ENCODE data around the gene LRRC49.

Gene LRRC49

DNA sequence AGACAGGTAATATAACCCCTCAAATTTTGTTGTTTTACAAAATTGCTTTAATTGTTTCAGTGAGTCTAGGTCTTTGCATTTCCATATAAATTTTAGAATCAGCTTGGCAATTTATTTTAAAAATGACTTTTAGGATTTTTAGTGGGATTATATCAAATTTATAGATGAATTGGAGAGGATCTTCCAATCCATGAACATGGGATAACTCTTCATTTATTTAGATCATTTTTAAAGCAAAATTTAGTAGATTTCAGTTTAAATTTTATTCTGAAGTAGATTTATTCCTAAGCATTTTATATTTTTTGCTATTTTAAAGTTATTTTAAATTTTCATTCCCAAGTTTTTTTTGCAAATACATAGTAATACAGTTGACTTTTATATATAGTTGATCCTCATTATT, 164.5 kb downstream of the LRRC49 start:
- DNase-seq = no peak

DNA sequence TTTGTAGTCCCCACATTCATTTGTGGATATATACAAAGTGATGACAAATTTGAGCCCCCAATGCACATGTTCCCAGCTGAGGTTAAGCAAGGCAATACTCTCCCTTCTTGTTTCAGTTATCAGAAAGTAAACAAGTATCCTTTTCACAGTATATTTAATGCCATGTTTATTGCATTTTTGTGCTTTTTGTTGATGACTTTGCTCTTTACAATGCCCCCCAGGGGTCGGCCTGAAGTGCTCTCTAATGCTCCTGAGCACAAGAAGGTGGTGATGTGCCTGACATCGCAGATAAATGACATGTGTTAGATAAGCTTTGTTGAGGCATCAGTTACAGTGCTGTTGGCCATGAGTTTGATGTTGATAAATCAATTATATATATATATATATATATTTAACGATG, 165.0 kb downstream of the LRRC49 start:
- no peak for DNase-seq

DNA sequence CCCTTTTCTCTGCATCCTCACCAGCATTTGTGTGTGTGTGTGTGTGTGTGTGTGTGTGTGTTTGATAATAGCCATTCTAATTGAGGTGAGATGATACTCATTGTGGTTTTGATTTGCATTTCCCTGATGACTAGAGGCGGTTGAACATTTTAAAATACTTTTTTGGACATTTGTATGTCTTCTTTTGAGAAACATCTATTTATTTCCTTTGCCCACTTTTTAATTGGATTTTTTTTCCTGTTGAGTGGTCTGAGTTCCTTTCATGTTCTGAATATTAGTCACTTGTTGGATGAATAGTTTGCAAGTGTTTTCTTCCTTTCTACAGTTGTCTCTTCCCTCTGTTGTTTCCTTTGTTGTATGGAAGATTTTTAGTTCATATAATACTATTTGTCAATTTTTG, 168.4 kb downstream of the LRRC49 start:
- no peak for DNase-seq

DNA sequence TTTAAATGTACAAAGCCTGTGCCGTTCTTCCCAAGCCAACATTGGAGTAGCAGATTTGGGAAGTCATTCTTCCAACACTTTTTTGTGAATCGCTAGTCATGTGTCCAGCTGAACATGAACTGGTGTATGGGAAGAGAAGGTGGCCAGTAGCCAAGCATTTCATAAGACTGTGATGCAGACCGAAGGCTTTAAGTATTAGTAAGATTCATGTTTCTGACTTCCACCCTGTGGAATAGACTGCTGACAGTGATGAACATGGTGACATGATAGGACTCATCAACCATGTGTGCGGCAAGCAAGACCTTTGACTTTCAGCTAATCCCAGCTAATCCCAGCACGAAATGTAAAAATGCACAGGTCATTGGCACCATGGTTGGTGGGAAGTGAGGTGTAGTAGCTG, 174.4 kb downstream of the LRRC49 start:
- DNase-seq = no peak

DNA sequence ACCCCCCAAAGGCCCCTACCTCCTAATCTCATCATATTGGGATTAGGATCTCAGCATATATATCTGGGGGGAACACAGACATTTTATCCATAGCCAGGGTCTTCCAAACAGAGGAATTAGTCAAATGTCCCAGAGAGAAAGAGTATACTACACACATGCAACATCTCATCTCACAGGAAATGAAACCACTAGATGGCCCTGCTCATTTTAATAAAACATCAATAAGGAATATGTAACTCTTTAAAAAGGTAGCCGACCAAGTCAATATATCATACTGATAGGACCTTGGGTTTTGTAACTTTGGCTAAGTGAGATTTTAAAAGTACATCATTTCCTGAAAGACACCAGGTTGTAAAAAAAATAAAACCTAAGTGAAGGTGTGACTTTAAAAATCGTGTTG, 177.1 kb downstream of the LRRC49 start:
- DNase-seq = no peak

DNA sequence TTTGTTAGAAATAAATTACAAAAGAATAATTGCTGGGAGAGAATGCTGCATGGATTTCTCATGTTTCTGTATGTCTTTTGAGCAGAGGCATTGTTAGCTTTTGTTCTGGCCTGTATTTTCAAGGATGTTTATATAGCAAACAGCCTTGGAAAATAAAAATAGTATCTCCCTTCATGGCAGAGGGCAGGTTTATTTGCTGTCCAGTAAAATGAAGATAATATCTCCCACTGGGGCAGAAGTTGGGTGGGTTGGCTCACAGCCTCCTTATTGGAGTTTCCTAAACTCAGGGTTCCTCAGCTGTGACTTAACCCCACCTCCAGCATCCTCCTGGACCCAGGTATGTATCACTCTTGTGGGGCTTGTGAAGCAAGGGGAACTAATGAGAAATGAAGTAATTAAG, 178.9 kb downstream of the LRRC49 start:
- DNase-seq = no peak

DNA sequence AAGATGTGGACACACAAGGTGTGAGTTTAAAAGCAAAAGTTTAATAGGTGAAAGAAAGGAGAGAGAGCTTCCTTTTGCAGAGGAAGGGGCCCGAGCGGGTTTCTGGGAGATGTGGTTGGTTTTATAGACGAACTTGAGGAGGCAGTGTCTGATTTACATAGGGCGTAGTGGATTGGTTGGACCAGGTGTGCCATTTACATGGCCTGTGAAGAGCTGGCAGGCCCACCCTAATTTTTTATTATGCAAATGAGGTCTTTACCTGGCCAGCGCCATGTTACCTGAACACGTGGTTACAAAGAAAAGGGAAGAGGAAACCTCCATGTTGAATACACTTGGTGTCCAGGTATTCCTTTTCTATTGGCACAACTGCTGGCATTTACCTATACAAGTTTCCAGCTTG, 179.8 kb downstream of the LRRC49 start:
- DNase-seq = no peak

DNA sequence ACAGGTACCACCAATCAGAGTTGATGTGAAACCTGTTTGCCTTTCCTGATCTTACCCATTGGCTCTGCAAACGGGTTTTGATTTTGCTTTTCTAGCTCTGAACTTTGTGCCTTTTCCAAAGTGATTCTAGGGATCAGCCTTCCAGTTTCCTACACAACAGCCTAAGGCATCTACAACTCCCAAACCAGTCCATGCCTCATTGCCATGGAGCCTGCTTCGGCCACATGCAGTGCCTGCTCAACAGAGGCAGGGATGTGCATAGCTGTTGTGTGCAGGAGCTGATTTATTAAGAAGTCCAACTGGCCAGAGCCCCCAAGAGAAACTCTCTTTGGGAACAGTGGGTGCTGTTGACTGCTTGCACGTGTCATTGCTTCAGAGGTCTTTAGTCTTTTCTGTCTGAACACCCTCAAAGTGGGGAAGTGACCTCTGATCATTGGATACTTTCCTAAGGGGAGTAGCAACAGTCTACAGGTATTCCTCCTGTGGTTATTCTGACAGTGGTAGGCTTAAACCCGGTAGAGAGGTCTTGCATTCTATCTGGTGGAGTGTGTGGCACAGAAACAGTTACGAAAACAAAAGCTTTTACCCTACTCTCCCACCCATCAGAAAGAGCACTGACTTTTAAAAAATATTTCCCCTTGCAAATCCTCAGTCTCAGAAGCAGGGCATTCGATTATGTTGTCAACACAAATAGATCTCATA, 186.0 kb downstream of the LRRC49 start:
- no peak for DNase-seq

DNA sequence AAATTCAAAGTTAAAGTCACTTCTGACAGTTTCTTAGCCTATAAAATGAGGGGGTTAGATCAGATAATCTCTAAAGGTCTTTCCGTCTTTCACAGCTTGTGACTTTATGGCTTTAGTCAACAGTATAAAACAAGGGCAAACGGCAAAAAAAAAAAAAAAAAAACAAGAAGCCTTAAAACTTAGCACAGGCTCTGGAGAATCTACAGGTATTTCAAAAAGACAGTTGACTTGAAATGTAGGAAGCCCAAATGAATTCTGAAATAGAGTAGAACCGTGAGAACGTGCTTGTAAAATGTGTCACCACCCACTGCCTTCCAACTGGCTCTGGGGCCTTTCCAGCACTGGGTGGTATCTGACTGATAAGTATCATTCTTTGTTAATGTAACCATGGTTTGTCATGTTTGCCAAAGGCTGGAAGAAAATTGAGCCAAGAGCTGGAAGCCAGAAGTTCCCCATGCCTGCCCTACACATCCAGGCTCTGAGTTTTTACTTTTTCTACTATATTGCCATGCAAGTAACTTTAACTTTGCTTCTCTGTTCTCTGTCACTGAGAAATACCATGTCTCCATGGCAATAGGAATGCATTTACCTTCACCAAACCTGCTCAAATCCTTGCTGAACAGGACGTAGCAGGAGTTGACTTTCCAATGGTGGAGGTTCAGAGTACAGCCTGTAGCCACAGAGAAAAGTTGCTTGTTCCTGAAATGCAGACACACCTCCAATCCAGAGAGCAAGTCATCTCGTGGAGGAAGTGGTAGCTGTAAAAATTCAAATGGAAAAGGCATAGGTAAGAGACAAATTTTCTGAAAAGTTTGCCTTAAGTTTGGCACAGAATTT, 186.8 kb downstream of the LRRC49 start:
- no peak for DNase-seq

DNA sequence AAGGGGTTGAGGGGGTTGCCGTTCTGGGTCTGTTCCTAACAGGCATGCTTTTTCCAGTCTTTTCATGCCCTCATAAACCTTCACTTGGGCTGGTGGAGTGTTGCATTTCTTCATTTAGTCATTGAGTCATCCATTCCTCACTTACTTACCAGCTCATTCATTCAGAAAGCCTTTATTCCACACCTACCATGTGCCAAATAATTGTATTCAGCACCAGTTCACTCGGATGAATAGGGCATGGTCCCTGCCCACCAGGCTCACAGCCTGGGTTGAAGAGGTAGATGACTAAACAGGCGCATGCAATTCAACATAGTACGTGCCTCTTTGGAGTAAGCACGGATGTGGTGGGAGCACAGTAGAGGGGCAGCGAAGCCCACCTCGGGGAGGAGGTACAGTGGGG, 187.5 kb downstream of the LRRC49 start:
- DNase-seq = no peak

DNA sequence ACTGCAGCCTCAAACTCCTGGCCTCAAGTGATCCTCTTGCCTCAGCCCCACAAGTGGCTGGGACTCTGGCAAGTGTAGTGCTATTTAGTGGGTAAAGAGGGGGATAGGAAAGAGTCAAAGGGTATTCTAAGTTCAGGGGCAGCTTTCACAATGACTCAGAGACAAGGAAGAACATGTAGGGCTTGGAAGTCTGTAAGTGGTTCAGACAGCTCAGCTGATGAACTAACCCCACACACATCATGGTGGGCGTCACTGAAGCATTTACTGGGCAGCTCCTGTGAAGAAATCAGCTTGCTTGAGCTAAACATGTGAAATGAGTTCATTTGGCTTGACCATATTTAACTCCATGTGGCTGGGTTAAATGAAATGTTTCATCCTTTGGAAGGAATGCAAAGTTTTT, 188.1 kb downstream of the LRRC49 start:
- no peak for DNase-seq

DNA sequence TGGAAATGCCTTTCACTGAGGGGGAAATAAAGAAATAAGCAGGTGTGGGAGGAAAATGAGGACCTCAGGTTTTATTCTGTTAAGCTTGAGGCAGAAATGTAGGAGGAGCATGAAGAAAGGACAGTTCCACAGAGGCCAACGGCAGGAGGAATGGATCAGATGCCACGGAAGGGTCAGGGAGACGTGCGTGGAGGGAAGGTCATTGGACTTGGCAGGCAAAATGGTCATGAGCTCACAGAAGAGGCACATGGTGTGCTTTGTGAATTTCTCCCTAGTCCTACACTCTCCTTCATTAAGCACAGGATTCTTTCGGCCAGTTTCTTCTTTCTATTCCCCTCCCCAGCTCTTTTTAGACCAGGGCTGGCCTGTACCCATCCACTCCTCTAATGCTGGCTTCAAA, 190.2 kb downstream of the LRRC49 start:
- no peak for DNase-seq

DNA sequence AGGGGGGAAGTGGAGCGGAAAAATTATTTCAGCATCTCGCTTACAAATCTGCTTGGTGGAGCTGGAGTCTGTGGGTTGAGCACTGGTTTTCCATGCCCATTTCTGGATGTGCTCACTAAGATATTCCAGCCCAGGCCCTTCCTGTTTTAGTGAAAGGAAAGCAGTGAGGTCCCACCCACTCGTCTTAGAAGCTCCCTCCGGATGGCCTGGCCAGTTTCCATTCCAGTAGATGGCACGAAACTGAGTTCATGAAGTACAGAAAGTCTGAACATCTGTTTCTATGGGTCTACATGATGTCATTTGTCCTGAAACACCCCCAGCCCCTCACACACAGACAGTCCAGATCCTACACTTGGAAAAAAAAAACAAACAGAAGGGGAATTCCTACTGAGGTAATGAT, 190.7 kb downstream of the LRRC49 start:
- no peak for DNase-seq

DNA sequence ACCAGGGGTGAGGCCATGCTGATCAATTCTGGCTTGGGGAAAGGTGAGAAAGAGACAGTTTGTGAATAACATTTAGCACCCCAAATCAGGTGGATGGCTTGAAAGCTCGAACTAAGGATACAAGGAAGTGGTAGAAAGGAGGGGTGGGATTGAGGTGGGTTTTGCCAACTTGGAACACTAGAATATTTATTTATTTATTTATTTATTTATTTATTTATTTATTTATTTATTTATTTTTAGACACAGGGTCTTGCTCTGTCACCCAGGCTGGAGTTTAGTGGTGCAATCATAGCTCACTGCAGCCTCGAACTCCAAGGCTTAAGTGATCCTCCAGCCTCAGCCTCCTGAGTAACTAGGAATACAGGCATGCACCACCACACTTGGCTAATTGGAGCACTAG, 191.6 kb downstream of the LRRC49 start:
- DNase-seq = no peak

DNA sequence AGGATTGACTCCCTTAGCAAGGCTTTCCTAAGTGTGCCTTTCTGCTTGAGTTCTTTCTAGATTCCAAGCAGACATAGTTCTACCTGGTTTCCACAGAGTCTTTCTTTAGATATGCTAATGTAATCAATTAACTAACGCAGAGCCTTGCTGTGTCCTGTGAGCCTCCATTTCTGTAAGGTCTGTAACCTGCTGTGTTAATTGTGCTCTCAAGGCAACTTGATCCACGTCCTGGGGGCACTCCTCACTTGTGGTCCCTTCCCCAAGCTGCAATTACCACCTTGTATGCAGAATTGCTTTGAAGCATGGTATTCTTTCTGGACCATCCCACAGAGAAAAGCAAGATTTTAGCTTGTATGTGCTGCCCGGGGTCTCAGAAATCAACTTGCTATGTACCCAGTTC, 193.2 kb downstream of the LRRC49 start:
- no peak for DNase-seq

DNA sequence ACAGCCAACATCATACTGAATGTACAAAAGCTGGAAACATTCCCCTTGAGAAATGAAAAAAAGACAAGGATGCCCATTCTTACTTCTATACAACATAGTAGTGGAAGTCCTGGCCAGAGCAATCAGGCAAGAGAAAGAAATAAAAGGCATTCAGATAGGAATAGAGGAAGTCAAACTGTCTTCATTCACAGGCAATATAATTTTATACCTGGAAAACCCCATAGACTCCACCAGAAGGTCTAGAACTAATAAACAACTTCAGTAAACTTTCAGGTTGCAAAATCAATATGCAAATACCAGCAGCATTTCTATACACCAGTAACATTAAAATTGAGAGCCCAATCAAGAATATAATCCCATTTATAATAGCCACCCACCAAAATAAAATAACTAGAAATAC, 195.5 kb downstream of the LRRC49 start:
- no peak for DNase-seq

DNA sequence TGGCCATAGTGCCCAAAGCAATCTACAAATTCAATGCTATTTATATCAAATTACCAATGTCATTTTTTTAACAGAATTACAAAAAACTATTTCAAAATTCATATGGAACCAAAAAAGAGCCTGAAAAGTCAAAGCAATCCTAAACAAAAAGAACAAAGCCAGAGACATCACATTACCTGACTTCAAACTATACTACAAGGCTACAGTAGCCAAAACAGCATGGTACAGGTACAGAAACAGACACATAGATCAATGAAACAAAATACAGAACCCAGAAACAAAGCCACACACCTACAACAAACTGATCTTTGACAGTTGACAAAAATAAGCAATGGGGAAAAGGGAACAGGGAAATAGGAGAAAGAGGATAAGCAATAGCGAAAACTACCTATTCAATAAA, 196.1 kb downstream of the LRRC49 start:
- no peak for DNase-seq

DNA sequence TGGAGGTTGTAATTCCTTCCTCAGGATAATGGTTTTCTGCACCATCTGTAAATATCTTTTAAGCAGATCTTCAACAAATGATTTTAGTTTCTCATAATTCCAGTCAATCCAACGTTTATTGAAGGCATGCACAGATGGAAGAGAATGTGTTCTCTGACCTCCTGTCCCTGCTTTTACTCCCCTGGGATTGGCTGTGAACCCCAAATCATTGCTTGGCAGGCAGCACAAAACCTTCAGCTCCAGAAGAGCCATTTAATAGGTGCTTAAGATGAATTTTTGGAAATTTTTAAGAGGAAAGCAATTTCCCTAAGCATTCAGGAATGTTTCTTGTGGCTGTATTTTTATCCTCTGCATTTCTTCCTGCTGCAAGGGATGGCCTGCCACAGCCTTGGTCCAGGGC, 197.2 kb downstream of the LRRC49 start:
- DNase-seq = no peak

DNA sequence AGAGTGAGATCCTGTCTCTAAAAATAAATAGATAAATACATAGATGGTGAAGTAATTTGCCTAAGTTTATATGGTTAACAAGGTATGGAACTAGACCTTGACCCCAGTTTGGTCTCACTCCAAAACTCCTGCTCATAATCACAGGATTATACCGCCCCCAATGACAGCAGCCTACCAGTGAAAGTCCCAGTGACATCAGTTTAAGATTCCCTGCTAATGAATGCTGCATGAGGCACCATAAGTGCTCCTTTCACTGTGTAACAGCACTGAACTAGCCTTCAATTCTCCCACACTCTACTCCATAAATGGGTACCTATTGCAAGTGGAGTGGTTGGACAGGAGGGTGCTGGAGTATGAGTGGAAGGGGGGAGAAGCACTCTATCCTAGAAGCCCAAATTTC, 199.0 kb downstream of the LRRC49 start:
- DNase-seq = no peak

DNA sequence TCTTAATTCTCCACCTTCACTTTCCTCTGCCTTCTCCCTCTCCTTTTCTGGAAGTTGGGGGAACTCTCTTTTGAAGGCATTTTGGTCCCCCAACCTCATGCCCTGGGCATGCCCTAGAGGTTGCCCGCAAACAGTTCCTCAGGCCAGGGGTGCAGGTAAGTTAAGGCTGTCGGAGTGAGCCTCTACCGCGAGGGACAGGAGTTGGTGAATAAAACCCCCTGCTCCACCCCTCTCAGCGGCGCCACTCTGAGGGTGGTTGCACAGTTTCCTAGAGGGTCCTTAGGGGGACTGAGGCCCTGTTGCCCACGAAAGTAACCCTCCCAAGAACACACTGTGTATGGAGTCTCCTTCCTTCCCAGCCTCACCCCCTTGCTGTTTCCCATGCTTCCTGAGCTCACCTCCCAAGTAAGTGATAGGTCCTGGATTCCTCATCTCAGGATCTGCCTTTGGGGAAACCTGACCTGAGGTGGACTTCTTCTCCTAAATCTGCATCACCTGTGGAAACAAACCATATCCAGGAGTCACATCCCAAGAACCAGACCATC, 199.5 kb downstream of the LRRC49 start:
- DNase-seq = no peak

DNA sequence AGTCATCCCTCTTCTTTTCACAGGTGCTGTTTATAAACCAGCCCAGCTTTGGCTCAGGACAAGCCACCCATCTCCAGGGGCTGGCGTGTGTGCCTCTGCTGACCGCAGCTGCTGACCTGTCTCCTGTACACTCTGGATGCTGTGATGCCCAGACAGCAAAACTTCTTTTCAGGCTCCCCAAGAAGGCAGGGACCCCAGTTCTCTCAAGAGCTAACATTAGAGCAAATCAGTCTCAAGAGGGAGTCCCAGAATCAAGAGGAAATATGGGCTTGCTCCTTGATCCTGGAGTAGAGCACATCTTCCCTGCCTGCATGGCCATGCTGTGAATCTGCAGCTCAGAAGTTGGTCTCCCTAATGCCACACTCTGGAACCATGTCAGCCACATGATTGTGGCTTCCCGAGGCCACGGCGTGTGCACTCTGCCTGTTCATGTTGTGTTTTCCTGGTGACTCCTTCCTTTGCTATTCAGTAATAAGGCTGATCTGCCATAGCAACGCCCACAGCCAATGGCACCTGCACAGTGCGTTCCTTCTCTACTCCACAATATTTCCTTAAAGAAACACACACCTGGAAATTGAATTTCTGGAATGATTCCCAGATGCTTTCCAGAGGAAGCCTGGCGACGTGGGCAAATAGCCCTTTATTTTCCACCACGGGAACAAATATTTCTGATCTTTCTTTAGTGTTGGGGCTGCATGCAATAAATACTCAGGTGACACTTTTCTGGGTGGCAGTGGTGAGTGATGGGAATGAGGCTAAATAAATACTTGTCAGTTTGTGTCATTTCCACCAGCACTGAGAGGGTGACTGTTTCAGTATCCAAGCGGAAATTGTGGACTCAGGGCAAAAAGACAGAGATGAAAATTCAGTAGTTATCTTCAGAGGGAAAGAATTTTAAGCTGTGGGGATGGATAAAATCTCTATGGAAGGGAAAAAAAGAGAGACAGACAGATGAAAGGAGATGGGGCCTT, 200.7 kb downstream of the LRRC49 start:
- DNase-seq = no peak

DNA sequence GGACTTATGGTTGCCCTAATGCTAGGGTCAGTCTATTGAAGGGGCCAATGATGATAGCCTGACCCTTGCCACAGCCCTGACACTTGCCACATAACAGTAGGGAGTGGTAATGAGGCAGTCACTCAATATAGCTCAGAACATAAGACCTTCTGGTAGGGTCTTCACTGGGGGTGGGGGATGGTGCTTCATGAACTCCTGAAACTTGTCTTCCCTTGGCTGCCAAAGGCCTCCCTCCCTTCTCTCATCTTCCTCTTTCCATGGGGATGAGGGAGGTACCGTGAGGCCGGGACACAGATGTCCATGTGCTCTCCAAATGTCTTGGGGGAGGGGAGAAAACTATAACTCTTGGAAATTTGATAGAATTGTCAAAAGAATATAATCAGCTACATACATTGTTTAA, 201.5 kb downstream of the LRRC49 start:
- DNase-seq = no peak

DNA sequence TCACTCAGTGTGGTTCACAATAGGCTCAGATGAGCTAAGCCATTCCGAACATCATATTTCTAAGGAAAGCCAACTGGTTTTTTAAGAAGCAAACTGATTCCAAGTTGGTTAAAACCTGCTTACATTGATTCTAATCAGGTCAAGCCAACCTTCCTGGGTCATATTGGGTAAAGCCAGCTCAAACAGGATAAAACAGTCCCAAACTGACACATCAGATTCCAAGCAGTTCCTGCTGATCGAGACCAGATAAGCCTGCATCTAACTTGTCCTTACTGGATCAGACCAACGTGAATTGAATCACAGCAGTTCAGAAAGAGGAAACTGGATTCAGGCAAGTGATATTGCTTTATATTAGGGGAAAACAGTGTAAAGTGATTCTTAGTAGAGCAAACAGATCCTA, 204.1 kb downstream of the LRRC49 start:
- DNase-seq = no peak

Measured in stimulated activated naive CD4-positive, alpha-beta T cell treated with Interleukin-2 at 50 U/mL for 16 hours (primary cell).